Prostate gland (tissue), 2 donors: ENCODE data around the gene RNF151.

Source experiments
- POLR2A ChIP-seq: fragments of 450-650 bp; IDR thresholded peaks from one replicate; pipeline ENCODE4 v1.6.1; 2016; ENCODE audit warnings: antibody characterized with exemption, mild to moderate bottlenecking
- TF ChIP-seq, protein P1 (sequence below), 4 experiments: fragments of 200-600 bp in 2 of 4; fragments of 450-650 bp in 2 of 4; sonication (generic) in 2 of 4; IDR thresholded peaks; 1 replicate in 3 of 4; 2 replicates in 1 of 4; pipeline ENCODE4 v1.5.1; 2016 to 2019; ENCODE audit warnings: antibody characterized with exemption in 4 of 4, mild to moderate bottlenecking in 2 of 4, moderate library complexity in 2 of 4

DNA sequence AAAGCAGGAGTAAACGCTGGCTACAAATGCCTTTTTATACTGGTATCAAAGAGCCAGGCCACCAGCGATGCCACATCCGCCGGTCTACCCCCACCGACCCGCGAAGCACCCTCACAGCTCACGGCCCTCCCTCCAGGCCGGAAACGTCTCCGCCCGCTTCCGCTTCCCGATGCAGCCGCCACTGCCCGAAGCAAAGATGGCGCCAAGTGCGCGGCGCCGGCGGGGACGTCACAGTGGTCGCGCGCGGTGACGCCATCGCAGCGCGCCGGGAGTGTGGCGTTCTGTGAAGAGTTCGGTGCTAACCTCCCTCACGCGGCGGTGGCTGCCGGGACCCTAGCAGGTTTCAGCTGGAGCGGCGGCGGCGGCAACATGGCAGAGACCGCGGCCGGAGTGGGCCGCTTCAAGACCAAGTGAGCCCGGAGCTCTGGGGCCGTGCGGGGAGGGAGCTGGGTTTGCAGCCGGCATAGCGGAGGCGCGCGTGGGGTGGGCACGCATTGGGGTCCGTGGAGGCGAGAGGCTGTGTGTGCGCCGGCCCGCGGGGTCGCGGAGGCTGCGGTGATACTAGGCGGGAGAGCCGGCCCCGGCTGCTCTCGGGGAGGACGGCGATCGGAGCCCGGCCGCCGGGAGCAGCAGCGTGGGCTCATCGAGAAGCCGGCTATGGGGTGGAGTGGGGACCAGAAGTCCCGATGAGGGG, 5.3 kb downstream of the RNF151 start, which contains the start of gene TBL3:
- peak; percentile 88 for TF ChIP-seq POLR2A
- TF ChIP-seq, protein P1, sequence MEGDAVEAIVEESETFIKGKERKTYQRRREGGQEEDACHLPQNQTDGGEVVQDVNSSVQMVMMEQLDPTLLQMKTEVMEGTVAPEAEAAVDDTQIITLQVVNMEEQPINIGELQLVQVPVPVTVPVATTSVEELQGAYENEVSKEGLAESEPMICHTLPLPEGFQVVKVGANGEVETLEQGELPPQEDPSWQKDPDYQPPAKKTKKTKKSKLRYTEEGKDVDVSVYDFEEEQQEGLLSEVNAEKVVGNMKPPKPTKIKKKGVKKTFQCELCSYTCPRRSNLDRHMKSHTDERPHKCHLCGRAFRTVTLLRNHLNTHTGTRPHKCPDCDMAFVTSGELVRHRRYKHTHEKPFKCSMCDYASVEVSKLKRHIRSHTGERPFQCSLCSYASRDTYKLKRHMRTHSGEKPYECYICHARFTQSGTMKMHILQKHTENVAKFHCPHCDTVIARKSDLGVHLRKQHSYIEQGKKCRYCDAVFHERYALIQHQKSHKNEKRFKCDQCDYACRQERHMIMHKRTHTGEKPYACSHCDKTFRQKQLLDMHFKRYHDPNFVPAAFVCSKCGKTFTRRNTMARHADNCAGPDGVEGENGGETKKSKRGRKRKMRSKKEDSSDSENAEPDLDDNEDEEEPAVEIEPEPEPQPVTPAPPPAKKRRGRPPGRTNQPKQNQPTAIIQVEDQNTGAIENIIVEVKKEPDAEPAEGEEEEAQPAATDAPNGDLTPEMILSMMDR (IDR thresholded peaks at IDR 0.05): peak in 2 of 4 experiments; percentile 40 to 51
